Measurements from ENCODE around the gene ACSF2. TPM values are rescaled to one million over a fixed set of nuclear protein-coding genes. Genes with fewer than 3 reads are reported as not detected.
"Not testable (repeated sequence)": the region's sequence is repeated elsewhere in the genome, so short reads cannot be mapped to it uniquely, and the experiment has no call there.

The ACSF2 gene
- total RNA-seq, 1 experiment from 2014 or later = 11.2 TPM

DNA sequence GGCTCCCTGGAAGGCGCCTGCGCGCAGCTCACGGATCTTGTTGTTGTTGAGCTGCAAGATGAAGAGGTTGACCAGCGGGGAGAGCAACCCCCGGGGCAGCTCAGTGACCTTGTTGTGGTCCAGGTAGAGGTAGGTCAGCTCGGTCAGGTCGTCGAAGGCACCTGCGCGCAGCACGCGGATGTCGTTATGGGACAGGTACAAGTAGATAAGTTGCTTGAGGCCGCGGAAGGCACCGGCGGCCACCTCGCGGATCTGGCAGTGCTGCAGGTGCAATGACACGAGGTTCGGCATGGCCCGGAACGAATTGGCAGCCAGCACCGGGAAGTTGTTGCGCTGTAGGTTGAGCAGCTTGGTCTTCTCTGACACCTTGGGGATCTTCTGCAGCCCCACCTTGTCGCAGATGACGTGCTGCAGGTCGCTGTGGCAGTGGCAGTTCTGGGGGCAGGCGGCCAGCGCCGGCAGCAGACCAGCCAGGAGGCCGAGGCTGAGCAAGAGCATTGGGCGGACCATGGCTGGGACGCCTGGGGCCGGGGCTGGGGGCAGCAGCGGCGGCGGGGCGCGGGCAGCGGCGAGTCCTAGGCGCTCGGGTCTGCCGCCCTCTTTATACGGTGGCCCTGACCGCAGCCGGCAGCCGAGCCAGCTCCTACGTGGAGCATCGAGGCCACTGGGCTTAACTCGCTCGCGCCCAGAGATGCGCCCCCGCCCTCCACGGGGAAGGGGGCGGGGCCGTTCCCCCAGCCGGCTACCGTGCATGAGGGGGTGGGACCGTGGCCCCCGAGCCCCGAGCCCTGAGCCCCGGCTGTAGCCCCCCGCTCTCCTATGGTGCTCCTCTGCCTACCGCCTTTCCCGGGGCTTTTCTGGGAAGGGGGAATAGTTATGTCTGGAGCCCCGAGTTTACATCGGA is 42.5 kb downstream of the ACSF2 start, which contains the start of gene CHAD:
Gene CHAD, minus strand, starts transcription at position 577 of the 904 bp plus-strand sequence. Its CDS starts 67 bp downstream, at position 510.
- in situ Hi-C loops (cut with HindIII; ENCODE audit: low pct_unique_long_range_greater_than_20kb, low sequenced_read_pairs) = no loop called here
- no peak for DNase-seq (ENCODE audit: low read depth, low spot score)

DNA sequence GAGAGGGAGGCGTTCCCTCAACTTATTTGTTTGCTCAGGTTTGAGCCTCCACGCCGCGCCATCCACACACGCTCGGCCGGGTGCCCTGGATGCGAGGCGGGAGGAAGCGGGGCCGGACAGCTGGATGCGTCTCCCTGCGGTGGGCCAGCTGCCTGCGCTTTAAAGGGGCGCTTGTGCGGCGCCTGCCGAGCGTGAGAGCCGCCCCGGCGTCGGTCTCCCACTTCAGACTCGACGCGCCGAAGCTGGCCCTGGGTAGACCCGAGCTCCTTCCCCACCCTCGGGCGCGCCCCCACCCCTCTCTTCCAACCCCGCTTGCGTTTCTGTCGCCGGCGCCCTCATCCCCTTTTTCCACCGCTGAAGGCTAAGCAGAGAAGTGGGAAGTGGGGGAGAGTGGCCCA is 43.2 kb downstream of the ACSF2 start:
- in situ Hi-C loops (cut with HindIII; ENCODE audit: low pct_unique_long_range_greater_than_20kb, low sequenced_read_pairs) = no loop called here

DNA sequence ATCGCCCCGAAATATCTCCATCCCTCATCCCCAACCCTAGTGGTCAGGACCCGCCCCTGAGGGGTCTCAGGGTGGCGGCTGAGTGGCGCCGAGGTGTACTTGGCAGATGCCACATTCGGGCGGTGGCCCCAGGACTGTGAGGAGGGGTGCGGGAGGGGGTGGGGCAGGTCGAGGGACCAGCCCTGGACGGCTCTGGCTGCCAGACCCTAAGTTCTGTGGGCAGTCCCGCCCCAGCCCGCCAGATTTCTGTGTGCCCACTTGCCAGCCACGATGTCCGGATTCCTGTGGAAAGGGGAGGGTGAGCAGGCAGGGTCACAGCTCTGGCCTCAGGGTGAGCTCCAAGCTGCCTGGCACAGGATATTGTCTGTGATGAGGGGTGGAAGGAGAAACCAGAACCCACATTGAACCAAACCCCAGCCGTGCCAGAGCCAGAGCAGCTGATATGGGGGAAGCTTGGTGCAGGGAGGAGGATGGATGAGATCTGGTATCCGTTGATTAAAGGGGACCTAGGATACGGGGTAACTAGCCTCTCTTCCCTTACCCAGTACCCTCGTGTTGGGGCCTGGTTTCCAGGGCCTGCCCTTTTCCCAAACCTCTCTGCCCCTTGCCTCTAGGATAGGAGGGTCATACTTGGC is 43.8 kb downstream of the ACSF2 start:
- in situ Hi-C loops (cut with HindIII; ENCODE audit: low pct_unique_long_range_greater_than_20kb, low sequenced_read_pairs) = no loop called here
- no peak for DNase-seq (ENCODE audit: low read depth, low spot score)

More for the DNA sequence above, 43.2 kb downstream of the ACSF2 start:
- DNase-seq (ENCODE audit: low read depth, low spot score) = no peak

DNA sequence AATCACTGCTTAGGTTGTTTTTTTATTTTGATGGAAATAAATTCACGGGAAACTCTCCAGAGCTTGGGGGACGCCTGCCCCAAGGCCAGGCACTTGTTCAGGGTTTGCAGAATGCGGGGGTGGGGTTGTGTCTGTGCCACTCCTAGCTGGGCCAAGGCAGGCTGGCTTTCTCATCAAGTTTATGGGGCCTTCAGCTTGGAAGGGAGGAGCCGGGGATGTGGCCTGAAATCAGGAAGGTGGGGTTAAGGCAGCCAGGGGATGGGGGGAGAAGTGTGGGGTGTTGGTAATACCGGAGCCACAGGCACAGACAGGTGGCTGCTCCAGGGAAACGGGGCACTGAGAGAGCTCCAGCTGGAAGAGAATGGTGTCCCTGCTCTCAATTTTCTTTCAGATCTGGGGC is 44.4 kb downstream of the ACSF2 start:
- no peak for DNase-seq (ENCODE audit: low read depth, low spot score)
- in situ Hi-C loops (cut with HindIII; ENCODE audit: low pct_unique_long_range_greater_than_20kb, low sequenced_read_pairs) = no loop called here

DNA sequence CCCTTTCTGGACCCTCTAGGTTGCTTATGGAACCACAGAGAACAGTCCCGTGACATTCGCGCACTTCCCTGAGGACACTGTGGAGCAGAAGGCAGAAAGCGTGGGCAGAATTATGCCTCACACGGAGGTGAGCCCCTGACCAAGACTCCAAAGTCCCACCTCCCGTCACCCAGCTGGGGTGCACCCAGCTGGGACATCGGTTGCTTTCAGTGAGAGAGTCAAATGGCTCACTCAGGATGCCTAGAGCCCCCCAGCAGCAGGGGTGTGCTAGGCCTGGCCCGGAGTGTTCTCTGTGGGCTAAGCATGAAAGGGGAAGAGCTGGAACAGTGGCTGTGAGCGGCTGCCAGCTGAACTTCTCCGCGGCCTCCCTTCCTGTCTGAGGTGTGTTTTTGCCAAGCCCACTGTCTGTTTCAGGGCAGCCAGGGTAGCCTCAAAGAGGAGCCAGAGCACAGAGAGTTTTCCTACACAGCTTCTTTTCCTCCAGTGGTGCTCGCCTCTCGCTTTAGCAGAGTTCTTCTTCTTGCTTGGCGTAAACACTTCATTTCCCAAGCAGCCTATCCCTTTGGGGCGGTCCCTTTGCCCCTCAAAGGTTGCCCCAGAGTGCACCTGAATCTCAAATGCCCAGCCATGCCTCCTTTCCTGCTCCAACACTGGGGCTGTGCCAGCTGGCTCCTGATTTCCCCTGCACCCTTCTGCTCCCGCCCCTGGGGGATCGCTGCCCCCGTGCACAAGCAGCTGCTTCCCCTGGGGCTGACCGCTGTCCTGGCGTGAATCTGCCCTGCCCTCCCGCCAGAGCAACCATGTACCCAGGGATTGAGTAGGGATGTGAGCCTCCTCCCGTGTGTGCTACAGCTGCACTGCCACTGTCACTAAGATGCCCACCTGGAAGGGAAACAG is 45.2 kb downstream of the ACSF2 start:
- in situ Hi-C loops (cut with HindIII; ENCODE audit: low pct_unique_long_range_greater_than_20kb, low sequenced_read_pairs) = no loop called here
- no peak for DNase-seq (ENCODE audit: low read depth, low spot score)

DNA sequence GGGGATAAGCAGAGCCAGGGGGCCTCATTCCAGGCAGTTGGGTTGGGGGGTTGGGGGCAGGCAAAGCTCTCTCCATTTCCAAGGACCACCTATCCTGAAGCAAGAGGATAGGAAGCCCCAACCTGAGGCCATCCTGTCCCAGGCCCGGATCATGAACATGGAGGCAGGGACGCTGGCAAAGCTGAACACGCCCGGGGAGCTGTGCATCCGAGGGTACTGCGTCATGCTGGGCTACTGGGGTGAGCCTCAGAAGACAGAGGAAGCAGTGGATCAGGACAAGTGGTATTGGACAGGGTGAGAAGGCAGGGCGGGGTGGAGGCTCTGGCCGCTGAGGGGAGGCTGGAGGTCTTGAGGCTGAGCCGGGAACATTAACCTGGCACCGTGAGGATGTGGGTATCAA is 46.3 kb downstream of the ACSF2 start:
- DNase-seq (ENCODE audit: low read depth, low spot score) = no peak
- in situ Hi-C loops (cut with HindIII; ENCODE audit: low pct_unique_long_range_greater_than_20kb, low sequenced_read_pairs) = no loop called here

DNA sequence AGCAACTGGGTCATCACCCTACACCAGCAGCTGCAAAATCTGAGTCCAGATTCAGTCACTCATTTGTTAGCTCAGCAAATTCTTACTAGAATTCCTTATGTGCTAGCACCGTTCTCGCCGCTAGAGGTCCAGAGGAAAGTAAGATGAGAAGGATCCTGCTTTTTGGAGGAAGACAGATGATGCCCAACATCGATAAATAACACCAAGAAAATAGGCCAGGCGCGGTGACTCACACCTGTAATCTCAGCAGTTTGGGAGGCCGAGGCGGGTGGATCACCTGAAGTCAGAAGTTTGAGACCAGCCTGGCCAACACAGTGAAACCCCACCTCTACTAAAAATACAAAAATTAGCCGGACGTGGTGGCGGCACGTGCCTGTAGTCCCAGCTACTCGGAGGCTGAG is 46.7 kb downstream of the ACSF2 start:
- in situ Hi-C loops (cut with HindIII; ENCODE audit: low pct_unique_long_range_greater_than_20kb, low sequenced_read_pairs) = not testable (repeated sequence)
- peak; percentile 74 for DNase-seq (ENCODE audit: low read depth, low spot score)

DNA sequence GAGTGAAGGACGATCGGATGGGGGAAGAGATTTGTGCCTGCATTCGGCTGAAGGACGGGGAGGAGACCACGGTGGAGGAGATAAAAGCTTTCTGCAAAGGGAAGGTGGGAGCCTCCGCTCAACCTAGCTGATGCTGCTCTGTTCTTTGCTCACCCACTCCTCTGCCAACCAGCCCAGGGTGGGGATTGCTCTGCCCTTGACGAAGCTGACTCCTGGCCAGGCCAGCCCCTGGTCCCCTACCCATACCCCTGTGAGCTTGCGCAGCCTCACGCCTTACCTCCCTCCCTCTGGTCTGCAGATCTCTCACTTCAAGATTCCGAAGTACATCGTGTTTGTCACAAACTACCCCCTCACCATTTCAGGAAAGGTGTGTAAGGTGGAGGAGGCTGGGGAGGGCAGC is 47.9 kb downstream of the ACSF2 start:
- DNase-seq (ENCODE audit: low read depth, low spot score) = no peak

DNA sequence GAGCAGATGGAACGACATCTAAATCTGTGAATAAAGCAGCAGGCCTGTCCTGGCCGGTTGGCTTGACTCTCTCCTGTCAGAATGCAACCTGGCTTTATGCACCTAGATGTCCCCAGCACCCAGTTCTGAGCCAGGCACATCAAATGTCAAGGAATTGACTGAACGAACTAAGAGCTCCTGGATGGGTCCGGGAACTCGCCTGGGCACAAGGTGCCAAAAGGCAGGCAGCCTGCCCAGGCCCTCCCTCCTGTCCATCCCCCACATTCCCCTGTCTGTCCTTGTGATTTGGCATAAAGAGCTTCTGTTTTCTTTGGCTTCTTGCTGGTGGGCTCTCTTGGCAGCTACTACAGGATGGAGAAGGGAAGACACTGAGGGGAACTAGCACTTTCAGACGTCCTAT is 48.5 kb downstream of the ACSF2 start:
- DNase-seq (ENCODE audit: low read depth, low spot score) = peak; percentile 49
- in situ Hi-C loops (cut with HindIII; ENCODE audit: low pct_unique_long_range_greater_than_20kb, low sequenced_read_pairs) = no loop called here

More for the DNA sequence above, 47.9 kb downstream of the ACSF2 start:
- in situ Hi-C loops (cut with HindIII; ENCODE audit: low pct_unique_long_range_greater_than_20kb, low sequenced_read_pairs) = no loop called here

DNA sequence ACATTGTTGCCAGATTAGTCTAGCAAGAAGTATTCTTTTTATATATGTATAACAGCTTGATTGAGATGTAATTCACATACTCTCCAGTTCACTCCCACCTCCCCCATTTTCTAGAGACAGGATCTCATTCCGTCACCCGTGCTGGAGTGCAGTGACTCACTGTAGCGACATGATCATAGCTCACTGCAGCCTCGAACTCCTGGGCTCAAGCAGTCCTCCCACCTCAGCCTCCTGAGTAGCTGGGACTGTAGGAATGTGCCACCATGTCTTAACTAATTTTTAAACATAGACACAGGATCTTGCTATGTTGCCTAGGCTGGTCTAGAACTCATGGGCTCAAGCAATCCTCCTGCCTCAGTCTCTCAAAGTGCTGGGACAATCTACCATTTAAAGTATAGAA is 49.3 kb downstream of the ACSF2 start:
- in situ Hi-C loops (cut with HindIII; ENCODE audit: low pct_unique_long_range_greater_than_20kb, low sequenced_read_pairs) = no loop called here
- no peak for DNase-seq (ENCODE audit: low read depth, low spot score)

DNA sequence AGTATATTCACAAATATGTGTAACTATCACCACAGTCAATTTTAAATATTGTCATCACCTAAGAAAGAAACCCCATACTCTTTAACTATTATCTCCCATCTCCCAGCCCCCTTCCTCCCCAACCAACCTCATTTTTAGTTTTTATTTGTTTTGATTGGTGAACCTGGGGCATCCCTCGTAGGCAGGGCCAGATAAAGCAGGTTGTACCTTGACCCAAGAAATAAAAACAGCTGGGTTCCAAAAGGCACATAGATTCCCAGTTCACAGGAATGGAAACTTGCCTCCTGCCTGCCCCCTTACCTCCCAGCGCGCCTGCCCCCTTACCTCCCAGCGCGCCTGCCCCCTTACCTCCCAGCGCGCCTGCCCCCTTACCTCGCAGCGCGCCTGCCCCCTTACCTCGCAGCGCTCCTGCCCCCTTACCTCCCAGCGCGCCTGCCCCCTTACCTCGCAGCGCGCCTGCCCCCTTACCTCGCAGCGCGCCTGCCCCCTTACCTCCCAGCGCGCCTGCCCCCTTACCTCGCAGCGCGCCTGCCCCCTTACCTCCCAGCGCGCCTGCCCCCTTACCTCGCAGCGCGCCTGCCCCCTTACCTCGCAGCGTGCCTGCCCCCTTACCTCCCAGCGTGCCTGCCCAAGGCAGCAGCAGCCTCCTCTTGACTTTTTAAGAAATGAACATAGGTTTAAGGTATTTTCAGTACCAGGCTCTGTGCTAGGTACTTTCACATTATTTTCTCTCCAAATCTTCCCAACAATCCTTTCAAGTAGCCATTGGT is 49.9 kb downstream of the ACSF2 start:
- in situ Hi-C loops (cut with HindIII; ENCODE audit: low pct_unique_long_range_greater_than_20kb, low sequenced_read_pairs); DNase-seq (ENCODE audit: low read depth, low spot score): not testable (repeated sequence)

DNA sequence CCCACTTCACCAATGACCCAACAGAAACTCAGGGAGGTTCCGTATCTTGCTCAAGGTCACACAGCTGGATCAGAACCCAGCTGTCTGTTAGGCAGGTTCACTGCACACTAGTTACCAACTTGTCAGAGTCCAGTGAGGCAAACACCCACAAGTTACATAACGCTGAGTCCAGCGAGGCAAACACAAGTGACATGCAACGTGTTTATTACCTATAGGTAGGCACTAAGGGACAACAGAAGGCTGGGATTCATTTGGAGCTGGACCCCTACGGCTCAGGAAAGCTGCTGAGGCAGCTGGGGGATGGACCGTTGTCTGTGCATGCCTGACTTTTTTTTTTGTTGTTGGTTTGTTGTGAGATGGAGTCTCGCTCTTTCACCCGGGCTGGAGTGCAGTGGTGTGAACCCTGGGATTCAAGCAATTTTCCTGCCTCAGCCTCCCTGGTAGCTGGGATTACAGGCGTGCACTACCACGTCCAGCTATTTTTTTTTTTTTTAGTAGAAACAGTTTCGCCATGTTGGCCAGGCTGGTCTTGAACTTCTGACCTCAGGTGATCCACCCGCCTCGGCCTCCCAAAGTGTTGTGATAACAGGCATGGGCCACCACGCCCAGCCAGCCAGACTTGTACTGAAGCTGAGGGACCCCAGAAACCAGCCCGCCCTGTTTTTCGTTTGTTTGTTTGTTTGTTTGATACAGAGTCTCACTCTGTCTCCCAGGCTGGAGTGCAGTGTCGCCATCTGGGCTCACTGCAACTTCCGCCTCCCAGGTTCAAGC is 50.7 kb downstream of the ACSF2 start:
- DNase-seq (ENCODE audit: low read depth, low spot score) = no peak
- in situ Hi-C loops (cut with HindIII; ENCODE audit: low pct_unique_long_range_greater_than_20kb, low sequenced_read_pairs) = no loop called here

DNA sequence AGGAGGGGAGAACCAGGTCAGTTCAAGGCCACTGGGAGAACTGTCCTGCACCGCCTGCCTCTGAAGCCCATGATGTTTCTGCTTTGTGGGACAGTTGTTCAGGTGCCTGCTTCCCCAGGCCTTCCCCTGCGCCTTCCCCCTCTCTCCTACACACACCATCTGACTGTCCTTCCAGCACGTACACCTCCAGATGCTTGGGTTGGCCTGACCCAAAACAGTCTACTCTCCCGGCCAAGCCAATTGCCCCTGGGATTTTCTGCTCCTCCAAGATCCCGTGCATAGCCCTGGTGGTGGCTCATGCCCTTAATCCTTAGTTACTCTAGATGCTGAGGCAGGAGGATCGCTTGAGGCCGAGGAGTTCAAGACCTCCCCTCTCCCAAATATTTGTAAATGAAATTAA is 52.0 kb downstream of the ACSF2 start:
- in situ Hi-C loops (cut with HindIII; ENCODE audit: low pct_unique_long_range_greater_than_20kb, low sequenced_read_pairs) = no loop called here
- DNase-seq (ENCODE audit: low read depth, low spot score) = no peak

DNA sequence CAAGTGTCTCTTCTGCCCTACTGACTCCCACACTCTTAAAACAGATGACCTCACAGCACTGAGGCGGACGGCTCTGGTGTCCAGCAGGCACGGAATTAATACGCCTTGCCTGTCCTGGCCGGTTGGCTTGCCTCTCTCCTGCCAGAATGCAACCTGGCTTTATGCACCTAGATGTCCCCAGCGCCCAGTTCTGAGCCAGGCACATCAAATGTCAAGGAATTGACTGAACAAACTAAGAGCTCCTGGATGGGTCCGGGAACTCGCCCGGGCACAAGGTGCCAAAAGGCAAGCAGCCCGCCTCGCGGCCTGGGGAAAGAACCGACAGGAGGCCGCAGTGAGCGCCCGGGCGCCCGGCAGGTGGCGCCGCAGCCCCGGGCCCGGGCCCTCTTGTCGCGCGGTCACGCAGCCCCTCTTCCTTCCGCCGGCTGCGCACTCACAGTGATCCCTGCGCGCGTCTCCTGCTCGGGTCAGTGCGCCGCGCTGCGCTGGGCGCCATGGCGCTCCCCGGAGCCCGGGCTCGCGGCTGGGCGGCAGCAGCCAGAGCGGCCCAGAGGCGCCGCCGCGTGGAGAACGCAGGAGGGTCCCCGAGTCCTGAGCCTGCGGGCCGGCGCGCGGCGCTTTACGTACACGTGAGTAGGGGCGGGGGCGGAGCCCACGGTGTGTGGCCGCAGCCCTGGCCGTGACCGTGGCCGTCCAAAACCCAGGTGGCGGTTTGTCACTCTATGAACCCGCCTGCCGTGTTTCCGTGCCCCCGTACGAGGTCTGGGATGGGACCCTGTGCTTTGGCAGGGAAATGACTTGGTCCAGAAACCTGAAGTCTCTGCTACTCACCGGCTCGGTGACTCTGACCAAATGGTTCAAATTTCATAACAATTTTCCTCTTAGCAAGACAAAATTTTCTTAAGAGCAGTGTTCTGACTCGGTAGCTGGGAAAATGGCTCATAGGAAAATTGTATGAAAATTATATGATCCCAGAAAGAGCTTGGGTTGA is 52.7 kb downstream of the ACSF2 start, which contains the start of gene RSAD1:
Gene RSAD1, plus strand, starts transcription at position 470 of the 991 bp plus-strand sequence. Its CDS starts 25 bp downstream, at position 495.
- in situ Hi-C loops (cut with HindIII; ENCODE audit: low pct_unique_long_range_greater_than_20kb, low sequenced_read_pairs) = no loop called here

DNA sequence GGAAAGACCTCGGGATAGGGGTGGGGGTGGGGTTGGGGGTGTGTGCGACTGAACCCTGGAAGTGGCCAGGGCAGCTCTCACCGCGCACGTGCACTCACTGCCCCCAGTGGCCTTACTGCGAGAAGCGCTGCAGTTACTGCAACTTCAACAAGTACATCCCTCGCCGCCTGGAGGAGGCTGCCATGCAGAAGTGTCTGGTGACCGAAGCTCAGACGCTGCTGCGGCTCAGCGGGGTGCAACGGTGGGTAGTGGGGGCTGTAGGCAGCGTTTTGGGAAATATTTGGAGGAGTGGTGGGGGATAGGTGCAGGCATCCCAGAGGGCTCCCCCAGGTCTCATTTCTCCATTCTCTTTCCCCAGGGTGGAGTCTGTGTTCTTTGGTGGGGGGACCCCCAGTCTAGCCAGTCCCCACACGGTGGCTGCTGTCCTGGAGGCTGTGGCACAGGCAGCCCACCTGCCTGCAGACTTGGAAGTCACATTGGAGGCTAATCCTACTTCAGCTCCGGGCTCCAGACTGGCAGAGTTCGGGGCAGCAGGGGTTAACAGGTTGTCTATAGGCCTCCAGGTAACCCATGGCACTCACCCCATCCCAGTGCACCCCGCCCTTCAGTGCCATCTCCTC is 53.6 kb downstream of the ACSF2 start:
- DNase-seq (ENCODE audit: low read depth, low spot score) = peak; percentile 82
- in situ Hi-C loops (cut with HindIII; ENCODE audit: low pct_unique_long_range_greater_than_20kb, low sequenced_read_pairs) = no loop called here

More for the DNA sequence above, 52.7 kb downstream of the ACSF2 start, which contains the start of gene RSAD1:
- DNase-seq (ENCODE audit: low read depth, low spot score) = peak; percentile 83

Data from SK-MEL-5 (cell line).